Measurements from ENCODE around the gene HSPB7. TPM values are rescaled to one million over a fixed set of nuclear protein-coding genes. Genes with fewer than 3 reads are reported as not detected.

The HSPB7 gene
- 10 to 100 TPM; 15.5 to 40.6 (median 33.0) TPM for total RNA-seq (2021; fragmentation: NEBNext Ultra II Directional; extraction: Animal tissue kit (Norgen Biotek cat#: 25700))
- long read RNA-seq, transcript HSPB7-201 (3 exons, 2,892 nt), result major isoform, 10 of 15 reads
- long read RNA-seq, partial matches to known transcripts, result 0 of 15 reads
- long read RNA-seq, other reads (novel, unspliced or antisense), result 2 of 15 reads

DNA sequence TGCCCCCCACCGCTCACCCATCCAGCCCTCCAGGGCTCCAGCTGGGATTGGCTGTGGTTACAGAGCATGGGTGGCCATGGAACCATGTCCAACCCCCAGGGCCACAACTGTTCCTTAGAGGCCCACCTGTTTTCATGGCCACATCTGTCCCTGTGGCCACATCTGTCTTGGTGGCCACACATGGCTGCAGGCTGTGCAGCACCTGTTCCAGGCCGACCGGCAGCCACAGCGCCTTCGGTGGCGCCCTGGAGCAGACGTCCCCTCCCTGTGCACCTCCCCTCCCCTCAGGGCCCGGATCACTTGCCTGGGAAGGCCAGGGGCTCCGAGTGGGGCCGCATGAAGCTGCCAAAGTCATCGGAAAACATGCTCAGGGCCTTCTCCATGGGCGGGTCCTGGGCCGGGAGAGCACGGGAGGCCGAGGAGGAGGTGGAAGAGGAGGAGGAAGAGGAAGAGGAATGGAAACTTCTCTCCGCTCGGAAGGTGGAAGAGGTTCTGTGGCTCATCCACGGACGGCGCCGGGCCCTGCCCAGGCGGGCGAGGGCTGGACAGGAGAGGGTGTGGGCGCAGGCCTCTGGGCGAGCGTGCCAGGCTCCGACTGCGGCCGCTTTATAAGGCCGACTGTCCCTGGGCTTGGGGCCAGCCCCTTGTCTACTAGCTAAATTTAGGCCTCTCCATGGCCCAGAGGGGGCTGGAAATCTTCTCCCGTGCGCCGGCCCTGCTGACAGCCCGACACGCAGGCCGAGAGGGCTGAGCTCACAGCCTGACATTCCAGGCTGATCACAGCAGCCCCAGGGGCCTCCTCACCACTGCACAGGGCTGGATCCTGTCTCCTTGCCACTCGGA, at the start of gene HSPB7:
TSS of gene HSPB7 (minus strand) at position 583 of the 843 bp plus-strand sequence. CDS start at position 503, 80 bp downstream.
- H3K36me3 Mint-ChIP-seq (ENCODE audit: low read depth), result no peaks in the 10 kb centered on the region
- peaks cover 57% of the 10 kb centered on the region for H3K4me1 Mint-ChIP-seq (ENCODE audit: low read depth)
- peaks cover 1% of the 10 kb centered on the region for H3K27me3 Mint-ChIP-seq (ENCODE audit: insufficient read depth)
- peak; percentile 14; the same call in 1 of the 2 replicates for TF ChIP-seq CTCF (IDR thresholded peaks at IDR 0.05)
- H3K4me3 Mint-ChIP-seq, result peak within 1 kb of the TSS; percentile 55
- no peaks in the 10 kb centered on the region for H3K9me3 Mint-ChIP-seq
- peak; percentile 73 for DNase-seq
- peak within 1 kb of the TSS; percentile 73 for H3K27ac Mint-ChIP-seq

DNA sequence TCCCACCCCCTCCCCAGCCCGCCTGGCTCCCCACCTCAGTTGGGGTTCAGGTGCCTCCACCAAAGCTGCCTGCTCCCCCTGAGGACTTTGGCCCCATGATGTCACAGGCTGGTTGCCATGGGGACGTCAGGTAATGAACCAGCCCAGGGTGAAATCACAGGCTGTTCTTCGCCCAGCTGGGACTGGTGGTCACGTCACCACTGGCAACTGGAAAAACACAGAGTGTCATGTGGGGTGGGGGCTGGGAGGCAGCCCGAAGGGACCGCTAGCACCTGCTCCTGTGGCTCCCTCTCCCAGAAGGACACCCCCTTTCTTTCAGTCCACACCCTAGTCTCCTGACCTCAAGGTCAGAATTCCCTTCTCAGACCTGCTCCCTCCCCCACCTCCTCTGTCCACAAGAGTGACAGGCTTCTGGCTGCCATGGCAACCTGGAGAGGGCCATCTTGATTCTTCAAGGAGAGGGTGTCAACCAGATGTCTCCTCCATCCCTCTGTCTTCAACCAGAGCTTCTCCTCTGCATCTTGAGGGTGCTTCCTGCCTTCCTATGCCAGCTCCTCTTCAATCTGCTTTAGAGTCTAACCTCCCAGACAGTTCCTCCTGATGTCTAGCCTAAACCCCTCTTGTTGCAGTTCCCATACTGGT, 49.4 kb upstream of the HSPB7 start:
- Mint-ChIP-seq H3K36me3 (ENCODE audit: low read depth) (no peaks in the 10 kb centered on the region), H3K27ac (no peak overlapping the region), H3K4me3 (no peak overlapping the region), H3K4me1 (ENCODE audit: low read depth) (peaks cover 21% of the 10 kb centered on the region), H3K27me3 (ENCODE audit: insufficient read depth) (peaks cover 14% of the 10 kb centered on the region), H3K9me3 (no peaks in the 10 kb centered on the region)
- TF ChIP-seq CTCF (IDR thresholded peaks at IDR 0.05), result no peak
- no peak for DNase-seq

GRCh38 chr1:16066245-16066644, 48.4 kb upstream of the HSPB7 start:
- Mint-ChIP-seq H3K4me3 (no peak overlapping the region), H3K4me1 (ENCODE audit: low read depth) (peaks cover 21% of the 10 kb centered on the region), H3K9me3 (no peaks in the 10 kb centered on the region), H3K27ac (no peak overlapping the region), H3K27me3 (ENCODE audit: insufficient read depth) (peaks cover 14% of the 10 kb centered on the region), H3K36me3 (ENCODE audit: low read depth) (no peaks in the 10 kb centered on the region)
- TF ChIP-seq CTCF (IDR thresholded peaks at IDR 0.05), result no peak
- no peak for DNase-seq

GRCh38 chr1:16065269-16065576, 47.4 kb upstream of the HSPB7 start:
- H3K9me3 Mint-ChIP-seq, result no peaks in the 10 kb centered on the region
- no peak for TF ChIP-seq CTCF (IDR thresholded peaks at IDR 0.05)
- H3K4me3 Mint-ChIP-seq, result no peak overlapping the region
- H3K27me3 Mint-ChIP-seq (ENCODE audit: insufficient read depth), result peaks cover 16% of the 10 kb centered on the region
- H3K4me1 Mint-ChIP-seq (ENCODE audit: low read depth), result peaks cover 21% of the 10 kb centered on the region
- H3K27ac Mint-ChIP-seq, result no peak overlapping the region
- no peak for DNase-seq
- no peaks in the 10 kb centered on the region for H3K36me3 Mint-ChIP-seq (ENCODE audit: low read depth)

DNA sequence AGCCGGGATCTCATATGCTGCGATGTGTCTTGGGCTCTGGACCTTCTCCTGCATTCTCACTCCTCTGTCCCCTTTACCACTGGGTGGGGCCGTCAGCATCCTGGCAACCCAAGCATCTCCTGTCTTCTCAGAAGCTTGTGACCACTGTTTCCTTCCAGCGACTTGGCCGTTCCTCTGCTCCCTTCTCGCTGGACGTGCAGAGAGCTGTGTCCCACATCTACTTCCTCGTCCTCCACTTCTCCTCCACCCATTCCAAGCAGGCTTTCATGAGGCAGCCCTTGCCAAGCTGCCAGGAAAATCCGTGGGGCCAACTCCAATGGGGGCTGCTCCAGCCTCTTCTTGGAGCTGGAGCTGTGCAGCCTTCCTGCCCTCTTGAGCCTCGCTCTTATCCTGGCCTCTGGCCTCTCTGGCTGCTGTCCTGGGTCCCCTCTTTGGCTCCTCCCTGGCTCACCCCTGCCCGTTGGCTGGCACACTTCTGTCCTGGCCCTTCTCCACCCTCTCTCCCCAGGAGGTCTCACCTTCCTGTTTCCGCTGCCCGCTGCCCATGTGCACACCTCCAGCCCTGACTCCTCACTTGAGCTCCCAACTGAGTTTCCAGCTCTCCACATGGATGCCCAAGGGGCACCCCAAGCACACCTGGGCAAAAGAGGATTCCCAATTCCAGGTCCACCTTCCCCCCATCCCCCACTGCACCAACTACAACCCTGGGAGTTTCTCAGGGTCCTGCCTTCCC, 46.9 kb upstream of the HSPB7 start:
- no peaks in the 10 kb centered on the region for H3K36me3 Mint-ChIP-seq (ENCODE audit: low read depth)
- H3K27me3 Mint-ChIP-seq (ENCODE audit: insufficient read depth), result peaks cover 18% of the 10 kb centered on the region
- DNase-seq, result no peak

More for the DNA sequence above, 46.9 kb upstream of the HSPB7 start:
- TF ChIP-seq CTCF (IDR thresholded peaks at IDR 0.05), result peak; percentile 37; the same call in 1 of the 2 replicates
- Mint-ChIP-seq H3K9me3 (no peaks in the 10 kb centered on the region), H3K27ac (no peak overlapping the region), H3K4me1 (ENCODE audit: low read depth) (peaks cover 21% of the 10 kb centered on the region), H3K4me3 (no peak overlapping the region)

Measured in HFFc6 (cell line).